RWPE2 (cell line): ENCODE data around the gene SPATC1L.

Experiments
- ATAC-seq: fragments of 200-7000 bp; cut with Tn5 transposase; 3 replicates; pipeline ENCODE4 v1.9.1; 2021; ENCODE audit warnings: low read depth
- DNase-seq: peaks from one replicate; pipeline ENCODE4 v3.0.0-alpha.2; 2020; ENCODE audit warnings: low spot score
- H3K27ac ChIP-seq: fragments of 450-650 bp; 2 replicates; pipeline ENCODE4 v1.5.1; 2017; ENCODE audit warnings: mild to moderate bottlenecking; ENCODE audit not compliant: poor library complexity, severe bottlenecking
- H3K27me3 ChIP-seq: fragments of 250-450 bp; sonication (Bioruptor Pico); 2 replicates; pipeline ENCODE4 v1.5.1; 2021; ENCODE audit warnings: mild to moderate bottlenecking, moderate library complexity; ENCODE audit not compliant: insufficient read depth, poor library complexity, severe bottlenecking
- H3K36me3 ChIP-seq: fragments of 250-450 bp; sonication (Bioruptor Pico); 2 replicates; pipeline ENCODE4 v1.5.1; 2020; ENCODE audit warnings: low read depth, mild to moderate bottlenecking, moderate library complexity
- H3K4me1 ChIP-seq: fragments of 250-450 bp; sonication (Bioruptor Pico); 2 replicates; pipeline ENCODE4 v1.5.1; 2021; ENCODE audit warnings: mild to moderate bottlenecking, moderate library complexity; ENCODE audit not compliant: insufficient read depth, poor library complexity, severe bottlenecking
- H3K4me3 ChIP-seq: fragments of 250-450 bp; sonication (Bioruptor Pico); 2 replicates; pipeline ENCODE4 v1.5.1; 2021; ENCODE audit warnings: mild to moderate bottlenecking, moderate library complexity; ENCODE audit not compliant: severe bottlenecking
- H3K9me3 ChIP-seq: fragments of 250-450 bp; sonication (Bioruptor Pico); 2 replicates; pipeline ENCODE4 v1.5.1; 2021; ENCODE audit warnings: mild to moderate bottlenecking, moderate library complexity; ENCODE audit not compliant: severe bottlenecking
- CTCF ChIP-seq: fragments of 450-650 bp; IDR thresholded peaks from one replicate; pipeline ENCODE4 v1.5.1; 2017; ENCODE audit warnings: mild to moderate bottlenecking, moderate library complexity; ENCODE audit not compliant: poor library complexity, severe bottlenecking

SPATC1L gene

GRCh38 chr21:46131838-46132651, 52.2 kb downstream of the SPATC1L start:
- Histone ChIP-seq H3K27ac (no peak overlapping the region), H3K4me1 (no peaks in the 10 kb centered on the region), H3K27me3 (no peaks in the 10 kb centered on the region), H3K4me3 (no peak overlapping the region), H3K9me3 (no peaks in the 10 kb centered on the region), H3K36me3 (no peaks in the 10 kb centered on the region)
- ATAC-seq, result no peak
- TF ChIP-seq CTCF, result no peak
- DNase-seq, result no peak

- H3K4me1 ChIP-seq, result no peaks in the 10 kb centered on the region
- TF ChIP-seq CTCF, result no peak
- ATAC-seq (no peak), DNase-seq (no peak)
- no peaks in the 10 kb centered on the region for H3K9me3 ChIP-seq
- no peak overlapping the region for H3K27ac ChIP-seq
- H3K4me3 ChIP-seq, result no peak overlapping the region
- H3K36me3 ChIP-seq, result no peaks in the 10 kb centered on the region
- H3K27me3 ChIP-seq, result no peaks in the 10 kb centered on the region
These were observed 52.7 kb downstream of the SPATC1L start for GRCh38 chr21:46131588-46131837.

GRCh38 chr21:46130831-46131587, 53.2 kb downstream of the SPATC1L start:
- no peaks in the 10 kb centered on the region for H3K36me3 ChIP-seq
- no peak for DNase-seq
- no peak overlapping the region for H3K27ac ChIP-seq
- no peak for TF ChIP-seq CTCF
- H3K9me3 ChIP-seq, result no peaks in the 10 kb centered on the region
- H3K4me3 ChIP-seq, result no peak overlapping the region
- H3K27me3 ChIP-seq, result no peaks in the 10 kb centered on the region
- ATAC-seq, result no peak
- H3K4me1 ChIP-seq, result no peaks in the 10 kb centered on the region

- ATAC-seq, result no peak
- Histone ChIP-seq H3K27ac (no peak overlapping the region), H3K4me1 (no peaks in the 10 kb centered on the region), H3K36me3 (no peaks in the 10 kb centered on the region), H3K9me3 (no peaks in the 10 kb centered on the region), H3K4me3 (no peak overlapping the region), H3K27me3 (no peaks in the 10 kb centered on the region)
- DNase-seq, result no peak
- no peak for TF ChIP-seq CTCF
These were observed 54.2 kb downstream of the SPATC1L start for GRCh38 chr21:46129846-46130651.
